H9 (cell line): Measurements from ENCODE around the gene KDSR. TPM values are rescaled to one million over a fixed set of nuclear protein-coding genes. Genes with fewer than 3 reads are reported as not detected.

Experiments used
- DNase-seq: peaks from one replicate; pipeline ENCODE4 v3.0.0-alpha.2; 2017
- H2AFZ ChIP-seq: one replicate; pipeline ENCODE4 v1.6.1; 2013; ENCODE audit warnings: mild to moderate bottlenecking, low read length, control low read depth, moderate library complexity
- H2AK5ac ChIP-seq: 2 replicates; pipeline ENCODE4 v1.6.1; 2013; ENCODE audit warnings: low read length, control low read depth, mixed read lengths; ENCODE audit not compliant: insufficient read length
- H2BK120ac ChIP-seq: one replicate; pipeline ENCODE4 v1.6.1; 2013; ENCODE audit warnings: low read depth, mild to moderate bottlenecking, low read length, control low read depth, inconsistent platforms; ENCODE audit not compliant: poor library complexity, severe bottlenecking
- H2BK12ac ChIP-seq: 2 replicates; pipeline ENCODE4 v1.6.1; 2013; ENCODE audit warnings: low read length, control low read depth, mixed read lengths, low read depth; ENCODE audit not compliant: insufficient read length
- H2BK15ac ChIP-seq: 2 replicates; pipeline ENCODE4 v1.6.1; 2013; ENCODE audit warnings: low read depth, low read length, control low read depth
- H2BK20ac ChIP-seq: one replicate; pipeline ENCODE4 v1.6.1; 2013; ENCODE audit warnings: low read depth, mild to moderate bottlenecking, low read length, control low read depth, inconsistent platforms; ENCODE audit not compliant: poor library complexity, severe bottlenecking
- H2BK5ac ChIP-seq: 2 replicates; pipeline ENCODE4 v1.6.1; 2013; ENCODE audit warnings: low read length, control low read depth, mixed read lengths; ENCODE audit not compliant: insufficient read length
- H3K14ac ChIP-seq: 2 replicates; pipeline ENCODE4 v1.6.1; 2013; ENCODE audit warnings: low read length, control low read depth; ENCODE audit not compliant: insufficient read depth
- H3K18ac ChIP-seq: 2 replicates; pipeline ENCODE4 v1.6.1; 2013; ENCODE audit warnings: low read depth, mild to moderate bottlenecking, mixed read lengths, low read length, control low read depth; ENCODE audit not compliant: insufficient read length
- H3K23ac ChIP-seq: 2 replicates; pipeline ENCODE4 v1.6.1; 2013; ENCODE audit warnings: low read length, control low read depth, mixed read lengths, low read depth; ENCODE audit not compliant: insufficient read length
- H3K23me2 ChIP-seq: 2 replicates; pipeline ENCODE4 v1.6.1; 2013; ENCODE audit warnings: low read depth, mild to moderate bottlenecking, mixed read lengths, low read length, control low read depth; ENCODE audit not compliant: insufficient read length, poor library complexity, severe bottlenecking
- H3K27ac ChIP-seq: 2 replicates; pipeline ENCODE4 v1.5.1; 2013; ENCODE audit warnings: low read length, control low read depth, mixed read lengths, low read depth; ENCODE audit not compliant: insufficient read length
- H3K27me3 ChIP-seq: 2 replicates; pipeline ENCODE4 v1.6.1; 2013; ENCODE audit warnings: low read length, control low read depth, inconsistent platforms; ENCODE audit not compliant: insufficient read depth
- H3K4ac ChIP-seq: 2 replicates; pipeline ENCODE4 v1.6.1; 2013; ENCODE audit warnings: low read depth, mild to moderate bottlenecking, control low read depth, inconsistent platforms, low read length, moderate library complexity
- H3K4me1 ChIP-seq: 2 replicates; pipeline ENCODE4 v1.6.1; 2013; ENCODE audit warnings: low read length, control low read depth, inconsistent platforms; ENCODE audit not compliant: insufficient read depth
- H3K4me2 ChIP-seq: 2 replicates; pipeline ENCODE4 v1.6.1; 2013; ENCODE audit warnings: low read length, control low read depth, mixed read lengths; ENCODE audit not compliant: insufficient read length, insufficient read depth
- H3K56ac ChIP-seq: 2 replicates; pipeline ENCODE4 v1.6.1; 2013; ENCODE audit warnings: low read depth, mild to moderate bottlenecking, mixed read lengths, low read length, control low read depth; ENCODE audit not compliant: insufficient read length
- H3K79me1 ChIP-seq: 2 replicates; pipeline ENCODE4 v1.6.1; 2013; ENCODE audit warnings: low read depth, mild to moderate bottlenecking, moderate library complexity, low read length, control low read depth, inconsistent platforms; ENCODE audit not compliant: insufficient read depth, poor library complexity, severe bottlenecking
- H3K79me2 ChIP-seq: 2 replicates; pipeline ENCODE4 v1.6.1; 2013; ENCODE audit warnings: low read length, control low read depth, inconsistent platforms; ENCODE audit not compliant: insufficient read depth
- H3K9ac ChIP-seq: 2 replicates; pipeline ENCODE4 v1.6.1; 2013; ENCODE audit warnings: low read length, control low read depth, mixed read lengths; ENCODE audit not compliant: insufficient read length; ENCODE audit errors: extremely low read depth
- H3K9me3 ChIP-seq: one replicate; pipeline ENCODE4 v1.6.1; 2013; ENCODE audit warnings: low read depth, low read length, inconsistent platforms; ENCODE audit not compliant: control insufficient read depth
- H3T11ph ChIP-seq: one replicate; pipeline ENCODE4 v1.6.1; 2013; ENCODE audit warnings: mild to moderate bottlenecking, low read length, control low read depth, inconsistent platforms
- H4K20me1 ChIP-seq: one replicate; pipeline ENCODE4 v1.6.1; 2013; ENCODE audit not compliant: control insufficient read depth, insufficient read length, insufficient read depth
- H4K5ac ChIP-seq: 2 replicates; pipeline ENCODE4 v1.6.1; 2013; ENCODE audit warnings: low read depth, mild to moderate bottlenecking, mixed read lengths, low read length, control low read depth; ENCODE audit not compliant: insufficient read length
- H4K8ac ChIP-seq: replicated peaks from 2 replicates; pipeline ENCODE4 v1.6.1; 2013; ENCODE audit warnings: low read length, control low read depth, mixed read lengths, low read depth; ENCODE audit not compliant: insufficient read length
- H4K91ac ChIP-seq: 2 replicates; pipeline ENCODE4 v1.6.1; 2013; ENCODE audit warnings: low read depth, mild to moderate bottlenecking, moderate library complexity, mixed read lengths, low read length, control low read depth; ENCODE audit not compliant: insufficient read length
- H3K27ac Mint-ChIP-seq, 3 experiments: 2 replicates in 2 of 3; 3 replicates in 1 of 3; pipeline ENCODE4 v1.8.0; 2020 to 2021; ENCODE audit warnings: mixed read lengths in 3 of 3, mild to moderate bottlenecking in 1 of 3, moderate library complexity in 1 of 3
- H3K27me3 Mint-ChIP-seq: 2 replicates; pipeline ENCODE4 v1.8.0; 2021; ENCODE audit warnings: low read depth, mild to moderate bottlenecking, moderate library complexity, mixed read lengths
- H3K36me3 Mint-ChIP-seq, 3 experiments: 2 replicates in 2 of 3; 3 replicates in 1 of 3; pipeline ENCODE4 v1.8.0; 2020 to 2021; ENCODE audit warnings: low read depth in 3 of 3, mixed read lengths in 3 of 3; ENCODE audit not compliant: insufficient read depth in 1 of 3
- H3K4me1 Mint-ChIP-seq, 2 experiments: 2 replicates each; pipeline ENCODE4 v1.8.0; 2020; ENCODE audit warnings: mixed read lengths in 2 of 2
- H3K4me3 Mint-ChIP-seq, 2 experiments: 2 replicates in 1 of 2; 3 replicates in 1 of 2; pipeline ENCODE4 v1.8.0; 2020 to 2021; ENCODE audit warnings: mild to moderate bottlenecking in 2 of 2, mixed read lengths in 2 of 2, moderate library complexity in 1 of 2
- H3K9me3 Mint-ChIP-seq, 2 experiments: 2 replicates in 1 of 2; 3 replicates in 1 of 2; pipeline ENCODE4 v1.8.0; 2020; ENCODE audit warnings: mild to moderate bottlenecking in 2 of 2, mixed read lengths in 2 of 2, moderate library complexity in 1 of 2
- CTCF ChIP-seq: fragments of 200-600 bp; sonication (generic); conservative IDR thresholded peaks from 3 replicates; pipeline ENCODE4 v1.8.0; 2021; ENCODE audit warnings: antibody characterized with exemption, mild to moderate bottlenecking
- WGBS: extraction: QIAGEN DNeasy Blood & Tissue Kit; methylation state at CpG from one replicate; pipeline ENCODE4 v1.1.7; 2013; ENCODE audit warnings: missing lambda C conversion rate, low lambda C conversion rate, mixed read lengths; ENCODE audit not compliant: insufficient read length; ENCODE audit errors: extremely low coverage; 5-methylcytosine and 5-hydroxymethylcytosine counted together
- total RNA-seq: library from RNA; stranded (reverse); gene quantifications from 2 replicates; pipeline ENCODE4 v1.2.1, GENCODE V29; 2021

Gene KDSR
- total RNA-seq, 1 experiment from 2014 or later: 58.5 TPM

DNA sequence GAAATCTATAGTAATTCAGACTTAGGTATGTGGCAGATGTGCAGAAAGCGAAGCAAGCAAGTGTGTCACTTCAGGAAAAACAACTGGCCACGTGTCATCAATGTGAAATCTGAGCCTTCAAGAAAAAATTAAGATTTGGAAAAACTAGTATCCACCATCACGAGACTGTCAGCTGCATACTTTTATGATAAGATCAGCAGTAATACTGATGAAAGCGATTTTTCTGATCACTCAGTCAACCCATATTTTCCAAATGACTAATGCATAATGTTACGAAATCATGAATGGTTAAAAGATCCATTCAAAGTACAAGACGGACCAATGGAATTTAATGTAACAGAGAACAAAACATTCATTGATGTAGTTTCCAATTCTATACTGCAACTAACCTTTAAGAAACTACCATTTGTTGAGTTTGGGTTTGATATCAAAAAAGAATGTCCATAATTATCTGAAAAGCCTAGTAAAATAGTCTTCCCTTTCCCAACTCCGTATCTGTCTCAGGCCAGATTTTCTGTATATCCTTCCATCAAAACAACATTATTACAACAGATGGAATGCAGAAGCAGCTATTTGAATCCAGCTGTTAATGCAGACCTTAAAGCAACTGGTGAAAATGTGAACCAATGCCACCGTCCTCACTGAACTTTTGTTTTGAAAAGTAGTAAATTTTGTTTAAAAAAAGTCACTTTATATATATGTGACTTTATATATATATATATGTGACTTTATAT lies 30.5 kb downstream of the KDSR start:
- Histone ChIP-seq H2BK15ac (no peak overlapping the region), H2AK5ac (no peak overlapping the region), H4K20me1 (no peaks in the 10 kb centered on the region), H4K91ac (no peak overlapping the region), H3K18ac (no peak overlapping the region), H3T11ph (no peak overlapping the region), H2BK12ac (no peak overlapping the region), H3K79me2 (no peaks in the 10 kb centered on the region), H2BK5ac (no peak overlapping the region), H3K56ac (no peak overlapping the region), H2BK120ac (no peak overlapping the region), H4K8ac (no peak overlapping the region), H3K4ac (no peak overlapping the region), H3K27ac (no peak overlapping the region), H3K27me3 (no peaks in the 10 kb centered on the region), H3K14ac (no peak overlapping the region), H4K5ac (no peak overlapping the region), H3K4me1 (no peaks in the 10 kb centered on the region), H3K9ac (no peak overlapping the region), H3K79me1 (no peaks in the 10 kb centered on the region), H3K23me2 (no peaks in the 10 kb centered on the region), H3K4me2 (no peak overlapping the region), H3K23ac (no peak overlapping the region), H3K9me3 (no peaks in the 10 kb centered on the region), H2AFZ (no peak overlapping the region), H2BK20ac (no peak overlapping the region)
- no peak for TF ChIP-seq CTCF
- no peak for DNase-seq
- Mint-ChIP-seq H3K4me3 (no peak overlapping the region), H3K27ac (peak overlapping the region in 1 of 3 experiments; percentile 30; a peak in 1 of 7 replicates), H3K36me3 (peaks cover 19 to 79% (median 66%) of the 10 kb centered on the region in 3 experiments; a peak in 6 of 7 replicates), H3K27me3 (no peaks in the 10 kb centered on the region), H3K9me3 (no peaks in the 10 kb centered on the region), H3K4me1 (peaks cover 17 to 20% of the 10 kb centered on the region in 2 experiments)
- no CpG with 5 or more reads among the region's 8 CpGs for WGBS
